HG02885 (cell line): ENCODE data around the gene OLFM1.

Experiments
- ATAC-seq: cut with Tn5 transposase; IDR thresholded peaks from one replicate; pipeline ENCODE4 v1.9.1; 2021; ENCODE audit warnings: mild to moderate bottlenecking; ENCODE audit not compliant: unreplicated experiment, poor library complexity

OLFM1 gene

GRCh38 chr9:135126451-135127187, 39.2 kb downstream of the OLFM1 start:
- no peak for ATAC-seq

GRCh38 chr9:135127718-135128670, 40.5 kb downstream of the OLFM1 start:
- no peak for ATAC-seq

- ATAC-seq = no peak
These were observed 41.7 kb downstream of the OLFM1 start for GRCh38 chr9:135129137-135129695.

- ATAC-seq = no peak
These were observed 42.9 kb downstream of the OLFM1 start for GRCh38 chr9:135130207-135130976.

- ATAC-seq = no peak
These were observed 44.0 kb downstream of the OLFM1 start for GRCh38 chr9:135131488-135131887.

GRCh38 chr9:135132008-135132407, 44.5 kb downstream of the OLFM1 start:
- ATAC-seq = no peak

- ATAC-seq = no peak
These were observed 47.0 kb downstream of the OLFM1 start for GRCh38 chr9:135134268-135135022.

- no peak for ATAC-seq
These were observed 47.9 kb downstream of the OLFM1 start for GRCh38 chr9:135135171-135135928.

- ATAC-seq = no peak
These were observed 48.5 kb downstream of the OLFM1 start for GRCh38 chr9:135135929-135136315.

GRCh38 chr9:135136481-135136880, 49.0 kb downstream of the OLFM1 start:
- no peak for ATAC-seq

- no peak for ATAC-seq
These were observed 49.7 kb downstream of the OLFM1 start for GRCh38 chr9:135136991-135137832.

GRCh38 chr9:135138078-135138855, 50.8 kb downstream of the OLFM1 start:
- no peak for ATAC-seq

GRCh38 chr9:135139366-135139959, 52.0 kb downstream of the OLFM1 start:
- no peak for ATAC-seq

GRCh38 chr9:135141183-135141774, 53.8 kb downstream of the OLFM1 start:
- no peak for ATAC-seq

- no peak for ATAC-seq
These were observed 57.2 kb downstream of the OLFM1 start for GRCh38 chr9:135144581-135145170.

- no peak for ATAC-seq
These were observed 57.8 kb downstream of the OLFM1 start for GRCh38 chr9:135145312-135145711.
